Measurements from ENCODE around the gene C1orf105. TPM values are rescaled to one million over a fixed set of nuclear protein-coding genes. Genes with fewer than 3 reads are reported as not detected.

C1orf105 gene
- total RNA-seq, 1 experiment from 2014 or later: not detected

DNA sequence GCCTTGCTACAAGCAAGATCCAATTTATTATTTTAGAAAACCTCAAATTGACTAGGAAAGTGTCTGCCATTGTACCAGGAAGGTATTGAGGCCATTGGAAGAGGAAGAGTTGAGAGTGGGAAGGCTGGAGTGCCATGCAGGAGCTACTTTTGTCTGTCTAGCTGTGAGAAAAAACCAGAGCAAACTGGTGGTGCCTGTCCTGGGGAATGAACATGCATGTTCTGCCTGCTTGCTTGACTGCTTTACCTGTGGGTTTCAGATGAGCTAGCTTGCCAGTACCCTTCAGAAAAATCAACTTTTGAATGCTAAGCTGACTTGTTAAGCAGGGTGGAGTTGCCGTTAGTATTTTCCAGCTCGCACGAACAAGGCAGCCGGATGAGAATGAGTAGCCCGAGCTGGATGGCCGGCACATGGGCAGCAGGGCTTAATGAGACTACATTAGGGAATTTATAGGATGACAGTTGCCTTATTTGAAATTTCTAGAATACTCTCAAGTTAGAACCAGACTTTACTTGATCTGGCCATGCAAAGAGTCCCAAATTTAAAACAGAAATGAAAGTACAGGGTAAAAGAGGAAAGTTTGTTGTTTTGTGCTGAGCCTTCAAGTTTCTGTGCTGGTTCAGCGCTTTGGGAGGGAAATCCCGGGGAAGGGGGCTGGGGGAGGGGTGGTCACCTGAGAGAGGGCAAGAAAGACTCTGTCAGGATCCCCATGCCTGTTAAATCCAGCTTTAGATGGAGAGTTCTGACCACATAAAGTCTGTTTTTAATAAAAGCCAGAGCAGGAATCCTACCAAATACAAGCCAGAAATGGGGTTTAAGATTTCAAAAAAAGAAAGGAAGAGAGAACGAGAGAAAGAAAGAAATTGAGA is 29.6 kb upstream of the C1orf105 start:
- ChIA-PET POLR2A (ENCODE audit: low non-redundant PET) (no interaction called here), CTCF (interaction anchor here (0.8 kb wide), 1 partner anchor 1723 kb away, joined by 3 read pairs; no protein-coding TSS in a partner anchor)
- TF ChIP-seq, protein P1, sequence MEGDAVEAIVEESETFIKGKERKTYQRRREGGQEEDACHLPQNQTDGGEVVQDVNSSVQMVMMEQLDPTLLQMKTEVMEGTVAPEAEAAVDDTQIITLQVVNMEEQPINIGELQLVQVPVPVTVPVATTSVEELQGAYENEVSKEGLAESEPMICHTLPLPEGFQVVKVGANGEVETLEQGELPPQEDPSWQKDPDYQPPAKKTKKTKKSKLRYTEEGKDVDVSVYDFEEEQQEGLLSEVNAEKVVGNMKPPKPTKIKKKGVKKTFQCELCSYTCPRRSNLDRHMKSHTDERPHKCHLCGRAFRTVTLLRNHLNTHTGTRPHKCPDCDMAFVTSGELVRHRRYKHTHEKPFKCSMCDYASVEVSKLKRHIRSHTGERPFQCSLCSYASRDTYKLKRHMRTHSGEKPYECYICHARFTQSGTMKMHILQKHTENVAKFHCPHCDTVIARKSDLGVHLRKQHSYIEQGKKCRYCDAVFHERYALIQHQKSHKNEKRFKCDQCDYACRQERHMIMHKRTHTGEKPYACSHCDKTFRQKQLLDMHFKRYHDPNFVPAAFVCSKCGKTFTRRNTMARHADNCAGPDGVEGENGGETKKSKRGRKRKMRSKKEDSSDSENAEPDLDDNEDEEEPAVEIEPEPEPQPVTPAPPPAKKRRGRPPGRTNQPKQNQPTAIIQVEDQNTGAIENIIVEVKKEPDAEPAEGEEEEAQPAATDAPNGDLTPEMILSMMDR (conservative IDR thresholded peaks at IDR 0.05; ENCODE audit: low read depth, low read length): no peak
- TF ChIP-seq EZH2 (IDR thresholded peaks at IDR 0.05; ENCODE audit: borderline replicate concordance, low read depth, low read length, poor library complexity, severe bottlenecking): no peak
- Histone ChIP-seq H3K36me3 (ENCODE audit: insufficient read depth, low read length, poor library complexity, severe bottlenecking) (no peaks in the 10 kb centered on the region), H3K27ac (ENCODE audit: low read depth, low read length, poor library complexity, severe bottlenecking) (no peak overlapping the region), H3K4me1 (ENCODE audit: insufficient read depth, low read length, poor library complexity, severe bottlenecking) (no peaks in the 10 kb centered on the region), H3K4me3 (ENCODE audit: low read depth, low read length, poor library complexity, severe bottlenecking) (no peak overlapping the region), H3K27me3 (replicated peaks; ENCODE audit: insufficient read depth, low read depth, low read length, poor library complexity) (no peaks in the 10 kb centered on the region), H3K9me3 (ENCODE audit: low read depth, low read length, poor library complexity, severe bottlenecking) (no peaks in the 10 kb centered on the region)
- no TSS peak for BruUV-seq (replicated peaks)
- intact Hi-C loops (cut with micrococcal nuclease; ENCODE audit: unreplicated experiment): no loop called here
- no peak for DNase-seq (ENCODE audit: low spot score)

DNA sequence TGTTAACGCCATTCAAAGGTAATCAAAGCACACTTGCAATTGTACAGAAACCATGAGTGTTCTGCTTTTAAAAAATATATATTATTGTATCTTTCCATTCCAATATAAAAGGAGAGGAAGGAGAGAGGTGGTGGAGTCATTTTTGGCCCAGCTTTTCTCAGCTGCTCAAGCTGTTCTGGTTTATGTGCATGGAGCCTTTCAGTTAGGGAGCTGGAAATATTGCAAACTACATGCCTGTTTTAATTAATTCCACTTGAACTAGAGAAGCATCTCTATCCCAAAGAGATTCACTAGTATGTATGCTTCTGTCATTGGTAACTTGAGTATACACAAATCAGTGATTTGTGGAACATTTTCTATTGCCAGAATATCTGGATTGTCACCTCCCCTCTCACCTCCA is 28.5 kb upstream of the C1orf105 start:
- no peak for DNase-seq (ENCODE audit: low spot score)
- ChIA-PET POLR2A (ENCODE audit: low non-redundant PET) (no interaction called here), CTCF (no interaction called here)
- H3K36me3 ChIP-seq (ENCODE audit: insufficient read depth, low read length, poor library complexity, severe bottlenecking): no peaks in the 10 kb centered on the region
- no peaks in the 10 kb centered on the region for H3K9me3 ChIP-seq (ENCODE audit: low read depth, low read length, poor library complexity, severe bottlenecking)
- H3K4me1 ChIP-seq (ENCODE audit: insufficient read depth, low read length, poor library complexity, severe bottlenecking): no peaks in the 10 kb centered on the region
- intact Hi-C loops (cut with micrococcal nuclease; ENCODE audit: unreplicated experiment): no loop called here
- H3K4me3 ChIP-seq (ENCODE audit: low read depth, low read length, poor library complexity, severe bottlenecking): no peak overlapping the region
- TF ChIP-seq, protein P1 (conservative IDR thresholded peaks at IDR 0.05; ENCODE audit: low read depth, low read length): no peak
- no peak for TF ChIP-seq EZH2 (IDR thresholded peaks at IDR 0.05; ENCODE audit: borderline replicate concordance, low read depth, low read length, poor library complexity, severe bottlenecking)
- no peak overlapping the region for H3K27ac ChIP-seq (ENCODE audit: low read depth, low read length, poor library complexity, severe bottlenecking)
- no peaks in the 10 kb centered on the region for H3K27me3 ChIP-seq (replicated peaks; ENCODE audit: insufficient read depth, low read depth, low read length, poor library complexity)
- no TSS peak for BruUV-seq (replicated peaks)

DNA sequence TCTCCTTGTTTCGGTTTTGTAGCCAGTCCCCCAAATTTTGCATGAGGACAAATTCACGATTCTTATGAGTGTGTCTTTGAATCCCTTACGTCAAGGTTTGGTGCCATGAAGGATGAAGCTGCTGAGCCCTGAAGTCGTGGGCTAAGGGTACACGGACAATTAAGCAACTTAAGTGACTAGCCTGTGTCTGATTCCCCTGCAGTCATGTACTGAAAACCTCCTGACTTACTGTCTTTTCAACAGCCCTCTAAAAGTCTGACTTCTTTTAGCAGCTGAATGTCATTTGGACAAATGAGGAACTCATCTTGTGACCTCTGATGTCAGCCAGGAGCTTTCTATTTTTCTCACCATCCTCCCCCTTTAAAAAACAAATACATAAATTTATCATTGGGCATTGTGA is 27.1 kb upstream of the C1orf105 start:
- no TSS peak for BruUV-seq (replicated peaks)
- H3K4me3 ChIP-seq (ENCODE audit: low read depth, low read length, poor library complexity, severe bottlenecking): no peak overlapping the region
- DNase-seq (ENCODE audit: low spot score): no peak
- ChIA-PET CTCF (no interaction called here), POLR2A (ENCODE audit: low non-redundant PET) (no interaction called here)
- TF ChIP-seq EZH2 (IDR thresholded peaks at IDR 0.05; ENCODE audit: borderline replicate concordance, low read depth, low read length, poor library complexity, severe bottlenecking): no peak
- TF ChIP-seq, protein P1 (conservative IDR thresholded peaks at IDR 0.05; ENCODE audit: low read depth, low read length): no peak
- intact Hi-C loops (cut with micrococcal nuclease; ENCODE audit: unreplicated experiment): no loop called here
- peaks cover 10% of the 10 kb centered on the region for H3K4me1 ChIP-seq (ENCODE audit: insufficient read depth, low read length, poor library complexity, severe bottlenecking)
- no peak overlapping the region for H3K27ac ChIP-seq (ENCODE audit: low read depth, low read length, poor library complexity, severe bottlenecking)
- H3K9me3 ChIP-seq (ENCODE audit: low read depth, low read length, poor library complexity, severe bottlenecking): no peaks in the 10 kb centered on the region
- no peaks in the 10 kb centered on the region for H3K27me3 ChIP-seq (replicated peaks; ENCODE audit: insufficient read depth, low read depth, low read length, poor library complexity)
- H3K36me3 ChIP-seq (ENCODE audit: insufficient read depth, low read length, poor library complexity, severe bottlenecking): no peaks in the 10 kb centered on the region

Measured in A673 (cell line).